ENCODE results near the gene TMEM150B. TPM values are rescaled to one million over a fixed set of nuclear protein-coding genes. Genes with fewer than 3 reads are reported as not detected.
A peak's percentile ranks its signal among the peaks of the same experiment; 100 is the strongest.

The TMEM150B gene
- polyA plus RNA-seq, 1 donor = 71.4 TPM

- Histone ChIP-seq H3K27ac (ENCODE audit: low read length) (no peak overlapping the region), H3K4me3 (ENCODE audit: low read length) (no peak overlapping the region), H3K9me3 (ENCODE audit: control insufficient read depth, low read depth, low read length) (no peaks in the 10 kb centered on the region), H3K27me3 (ENCODE audit: control insufficient read depth, insufficient read depth, low read length) (peaks cover 3% of the 10 kb centered on the region), H3K4me1 (ENCODE audit: control insufficient read depth, insufficient read depth, low read length) (no peaks in the 10 kb centered on the region), H3K36me3 (ENCODE audit: control insufficient read depth, insufficient read depth, low read length) (no peaks in the 10 kb centered on the region)
- DNase-seq = no peak
- no CpG with 5 or more reads among the region's 21 CpGs for WGBS (ENCODE audit: insufficient coverage, low lambda C conversion rate)
Measured at GRCh38 chr19:55287361-55288079, 37.6 kb downstream of the TMEM150B start.

GRCh38 chr19:55285229-55285890 is 39.8 kb downstream of the TMEM150B start:
- Histone ChIP-seq H3K4me1 (ENCODE audit: control insufficient read depth, insufficient read depth, low read length) (peaks cover 11% of the 10 kb centered on the region), H3K36me3 (ENCODE audit: control insufficient read depth, insufficient read depth, low read length) (no peaks in the 10 kb centered on the region), H3K27ac (ENCODE audit: low read length) (no peak overlapping the region), H3K9me3 (ENCODE audit: control insufficient read depth, low read depth, low read length) (no peaks in the 10 kb centered on the region), H3K4me3 (ENCODE audit: low read length) (no peak overlapping the region), H3K27me3 (ENCODE audit: control insufficient read depth, insufficient read depth, low read length) (peaks cover 3% of the 10 kb centered on the region)
- WGBS (ENCODE audit: insufficient coverage, low lambda C conversion rate) = no CpG with 5 or more reads among the region's 18 CpGs
- DNase-seq = no peak

DNA sequence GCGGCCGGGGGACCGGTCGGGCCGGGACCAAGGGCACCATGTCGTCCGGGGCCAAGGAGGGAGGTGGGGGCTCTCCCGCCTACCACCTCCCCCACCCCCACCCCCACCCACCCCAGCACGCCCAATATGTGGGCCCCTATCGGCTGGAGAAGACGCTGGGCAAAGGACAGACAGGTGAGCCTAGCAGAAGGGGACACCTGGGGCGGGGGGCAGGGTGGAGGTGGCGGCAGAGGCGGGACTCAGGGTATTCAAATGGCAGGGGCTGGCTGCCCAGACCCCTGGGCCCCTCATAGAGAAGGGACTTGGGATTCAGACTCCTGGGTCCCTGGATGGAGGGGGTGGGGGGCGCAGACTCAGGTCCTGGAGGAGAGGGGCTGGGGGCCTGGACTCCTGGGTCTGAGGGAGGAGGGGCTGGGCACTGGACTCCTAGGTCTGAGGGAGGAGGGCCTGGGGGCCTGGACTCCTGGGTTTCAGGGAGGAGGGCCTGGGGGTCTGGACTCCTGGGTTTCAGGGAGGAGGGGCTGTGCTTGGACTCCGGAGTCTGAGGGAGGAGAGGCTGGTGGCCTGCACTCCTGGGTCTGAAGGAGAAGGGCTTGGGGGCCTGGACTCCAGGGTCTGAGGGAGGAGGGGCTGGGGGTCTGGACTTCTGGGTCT is 40.6 kb downstream of the TMEM150B start:
- Histone ChIP-seq H3K27me3 (ENCODE audit: control insufficient read depth, insufficient read depth, low read length) (peaks cover 3% of the 10 kb centered on the region), H3K9me3 (ENCODE audit: control insufficient read depth, low read depth, low read length) (no peaks in the 10 kb centered on the region), H3K4me1 (ENCODE audit: control insufficient read depth, insufficient read depth, low read length) (peaks cover 12% of the 10 kb centered on the region), H3K27ac (ENCODE audit: low read length) (no peak overlapping the region), H3K36me3 (ENCODE audit: control insufficient read depth, insufficient read depth, low read length) (no peaks in the 10 kb centered on the region), H3K4me3 (ENCODE audit: low read length) (peak overlapping the region; percentile 6)
- WGBS (ENCODE audit: insufficient coverage, low lambda C conversion rate) = no CpG with 5 or more reads among the region's 16 CpGs
- no peak for DNase-seq

- DNase-seq = peak in 1 of 2 donors; percentile 27
- Histone ChIP-seq H3K4me1 (ENCODE audit: control insufficient read depth, insufficient read depth, low read length) (peaks cover 17% of the 10 kb centered on the region), H3K9me3 (ENCODE audit: control insufficient read depth, low read depth, low read length) (no peaks in the 10 kb centered on the region), H3K27me3 (ENCODE audit: control insufficient read depth, insufficient read depth, low read length) (peaks cover 3% of the 10 kb centered on the region), H3K4me3 (ENCODE audit: low read length) (peak within 1 kb of the TSS; percentile 6), H3K36me3 (ENCODE audit: control insufficient read depth, insufficient read depth, low read length) (no peaks in the 10 kb centered on the region), H3K27ac (ENCODE audit: low read length) (no peak within 1 kb of the TSS)
- 38% methylated on average over 2 of the region's 44 CpGs for WGBS (ENCODE audit: insufficient coverage, low lambda C conversion rate)
Measured at GRCh38 chr19:55283548-55284377, 41.4 kb downstream of the TMEM150B start, which contains the start of gene BRSK1. BRSK1 (plus strand) TSS chr19:55283997; CDS start chr19:55284443, 446 bp downstream.

- peak within 1 kb of the TSS; percentile 52 for H3K27ac ChIP-seq (ENCODE audit: low read length)
- no CpG with 5 or more reads among the region's 52 CpGs for WGBS (ENCODE audit: insufficient coverage, low lambda C conversion rate)
- no peaks in the 10 kb centered on the region for H3K9me3 ChIP-seq (ENCODE audit: control insufficient read depth, low read depth, low read length)
- DNase-seq = peak; percentile 96 to 98
- H3K27me3 ChIP-seq (ENCODE audit: control insufficient read depth, insufficient read depth, low read length) = peaks cover 3% of the 10 kb centered on the region
- H3K4me3 ChIP-seq (ENCODE audit: low read length) = peak within 1 kb of the TSS; percentile 80
- peaks cover 19% of the 10 kb centered on the region for H3K36me3 ChIP-seq (ENCODE audit: control insufficient read depth, insufficient read depth, low read length)
- peaks cover 18% of the 10 kb centered on the region for H3K4me1 ChIP-seq (ENCODE audit: control insufficient read depth, insufficient read depth, low read length)
Measured at GRCh38 chr19:55279770-55280643, 45.1 kb downstream of the TMEM150B start, which contains the start of gene HSPBP1. HSPBP1 (minus strand) TSS chr19:55280110; CDS start chr19:55279608, 502 bp downstream.

DNA sequence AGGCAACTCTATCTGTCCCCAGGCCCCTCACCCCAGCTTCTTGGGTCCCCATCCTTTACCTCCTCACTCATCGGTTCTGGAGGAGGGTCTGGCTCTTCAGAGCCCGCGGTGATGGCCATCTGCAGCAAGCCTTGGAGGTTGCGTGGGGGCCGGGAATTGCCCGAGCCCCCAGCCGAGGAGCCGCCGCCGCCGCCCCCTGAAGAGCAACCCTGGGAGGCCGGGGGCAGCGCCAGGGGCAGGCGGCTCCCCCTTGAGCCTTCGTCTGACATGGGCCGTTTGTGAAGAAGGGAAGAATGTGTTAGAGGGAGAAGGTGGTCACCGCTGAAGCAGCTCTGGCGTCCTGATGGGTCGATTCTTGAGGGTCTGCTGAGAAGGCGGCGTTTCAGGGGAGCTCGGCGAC is 45.8 kb downstream of the TMEM150B start:
- Histone ChIP-seq H3K4me3 (ENCODE audit: low read length) (peak overlapping the region; percentile 80), H3K4me1 (ENCODE audit: control insufficient read depth, insufficient read depth, low read length) (peaks cover 18% of the 10 kb centered on the region), H3K36me3 (ENCODE audit: control insufficient read depth, insufficient read depth, low read length) (peaks cover 24% of the 10 kb centered on the region), H3K27me3 (ENCODE audit: control insufficient read depth, insufficient read depth, low read length) (peaks cover 3% of the 10 kb centered on the region), H3K27ac (ENCODE audit: low read length) (peak overlapping the region; percentile 52), H3K9me3 (ENCODE audit: control insufficient read depth, low read depth, low read length) (no peaks in the 10 kb centered on the region)
- DNase-seq = no peak
- no CpG with 5 or more reads among the region's 23 CpGs for WGBS (ENCODE audit: insufficient coverage, low lambda C conversion rate)

DNA sequence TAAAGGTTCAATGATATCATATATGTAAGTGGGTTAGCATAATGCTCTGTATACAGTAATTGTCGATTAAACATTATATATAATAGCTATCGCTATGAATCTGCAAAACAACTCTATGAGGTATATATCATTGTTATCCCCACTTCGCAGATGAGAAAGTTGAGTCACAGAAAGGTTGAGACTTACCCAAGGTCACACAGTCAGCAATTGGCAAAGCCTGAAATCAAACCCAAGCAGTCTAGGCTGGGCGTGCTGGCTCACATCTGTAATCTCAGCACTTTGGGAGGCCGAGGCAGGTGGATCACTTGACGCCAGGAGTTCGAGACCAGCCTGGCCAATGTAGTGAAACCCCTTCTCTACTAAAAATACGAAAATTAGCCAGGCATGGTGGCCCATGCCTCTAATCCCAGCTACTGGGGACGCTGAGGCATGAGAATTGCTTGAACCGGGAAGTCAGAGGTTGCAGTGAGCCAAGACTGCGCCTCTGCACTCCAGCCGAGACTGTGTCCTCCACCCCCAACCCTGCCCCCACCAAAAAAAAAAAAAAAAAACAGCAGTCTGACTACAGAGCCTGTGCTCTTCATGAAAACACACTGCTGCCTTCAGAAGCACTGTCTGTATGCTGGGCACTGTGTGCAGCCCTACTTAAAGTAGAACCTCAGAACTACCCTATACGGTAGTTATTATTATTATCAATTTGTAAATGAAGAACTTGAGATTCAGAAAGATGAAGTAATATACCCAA is 46.6 kb downstream of the TMEM150B start:
- DNase-seq = no peak
- Histone ChIP-seq H3K27me3 (ENCODE audit: control insufficient read depth, insufficient read depth, low read length) (peaks cover 2% of the 10 kb centered on the region), H3K4me3 (ENCODE audit: low read length) (peak overlapping the region; percentile 80), H3K27ac (ENCODE audit: low read length) (no peak overlapping the region), H3K36me3 (ENCODE audit: control insufficient read depth, insufficient read depth, low read length) (peaks cover 31% of the 10 kb centered on the region), H3K4me1 (ENCODE audit: control insufficient read depth, insufficient read depth, low read length) (peaks cover 18% of the 10 kb centered on the region), H3K9me3 (ENCODE audit: control insufficient read depth, low read depth, low read length) (no peaks in the 10 kb centered on the region)
- 100% methylated on average over 1 of the region's 13 CpGs for WGBS (ENCODE audit: insufficient coverage, low lambda C conversion rate)

GRCh38 chr19:55277494-55277893 is 47.6 kb downstream of the TMEM150B start:
- H3K4me1 ChIP-seq (ENCODE audit: control insufficient read depth, insufficient read depth, low read length) = peaks cover 18% of the 10 kb centered on the region
- no peak overlapping the region for H3K27ac ChIP-seq (ENCODE audit: low read length)
- no peak overlapping the region for H3K4me3 ChIP-seq (ENCODE audit: low read length)
- H3K27me3 ChIP-seq (ENCODE audit: control insufficient read depth, insufficient read depth, low read length) = no peaks in the 10 kb centered on the region
- peaks cover 34% of the 10 kb centered on the region for H3K36me3 ChIP-seq (ENCODE audit: control insufficient read depth, insufficient read depth, low read length)
- WGBS (ENCODE audit: insufficient coverage, low lambda C conversion rate) = no CpG with 5 or more reads among the region's 17 CpGs
- DNase-seq = no peak
- H3K9me3 ChIP-seq (ENCODE audit: control insufficient read depth, low read depth, low read length) = no peaks in the 10 kb centered on the region

Data from large intestine (tissue), 3 donors.